ENCODE measurements around the gene GOLGA8S. TPM values are rescaled to one million over a fixed set of nuclear protein-coding genes. Genes with fewer than 3 reads are reported as not detected.
"Not testable (repeated sequence)": the region's sequence is repeated elsewhere in the genome, so short reads cannot be mapped to it uniquely, and the experiment has no call there.

The GOLGA8S gene
- total RNA-seq, 1 donor from 2014 or later: not detected

DNA sequence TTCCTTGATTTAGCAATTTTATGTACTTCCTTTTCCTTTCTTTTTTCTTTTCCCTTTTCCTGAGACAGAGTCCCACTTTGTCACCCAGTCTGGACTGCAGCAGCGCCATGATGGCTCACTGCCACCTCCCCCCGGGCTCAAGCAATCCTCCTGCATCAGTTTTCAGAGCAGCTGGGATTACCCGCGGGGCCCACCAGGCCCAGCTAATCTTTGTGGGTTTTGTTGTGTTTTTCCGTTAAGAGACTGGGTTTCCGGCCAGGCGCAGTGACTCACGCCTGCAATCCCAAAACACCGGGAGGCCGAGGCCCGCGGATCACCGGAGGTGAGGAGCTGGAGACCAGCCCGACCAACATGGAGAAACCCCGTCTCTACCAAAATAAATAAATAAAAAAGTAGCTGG is 17.7 kb downstream of the GOLGA8S start:
- H3K4me1 Mint-ChIP-seq (ENCODE audit: low read depth, unreplicated experiment): peaks cover 3% of the 10 kb centered on the region
- H3K4me3 Mint-ChIP-seq (ENCODE audit: unreplicated experiment): no peak overlapping the region

DNA sequence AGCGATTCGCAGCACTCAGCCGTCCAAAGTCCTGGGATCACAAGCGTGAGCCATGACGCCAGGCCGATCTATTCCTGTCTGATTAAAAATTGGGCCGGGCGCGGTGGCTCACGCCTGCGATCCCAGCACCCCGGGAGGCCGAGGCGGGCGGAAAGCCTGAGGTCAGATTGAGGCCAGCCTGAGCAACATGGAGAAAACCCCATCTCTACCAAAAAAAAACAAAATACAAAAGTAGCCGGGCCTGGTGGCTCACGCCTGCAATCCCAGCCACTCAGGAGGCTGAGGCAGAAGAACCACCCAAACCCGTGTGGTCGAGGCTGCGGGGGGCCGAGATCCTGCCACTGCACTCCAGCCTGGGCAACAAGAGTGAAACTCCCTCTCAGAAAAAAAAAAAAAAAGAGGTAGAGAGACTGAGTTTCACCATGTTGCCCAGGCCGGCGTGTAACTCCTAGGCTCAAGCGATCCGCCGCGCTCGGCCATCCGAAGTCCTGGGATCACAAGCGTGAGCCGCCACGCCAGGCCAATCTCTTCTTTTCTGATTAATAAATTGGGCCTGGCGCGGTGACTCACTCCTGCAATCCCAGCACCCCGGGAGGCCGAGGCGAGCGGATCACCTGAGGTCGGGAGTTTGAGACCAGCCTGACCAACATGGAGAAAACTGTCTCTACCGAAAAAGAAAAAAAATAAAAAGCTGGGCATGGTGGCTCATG is 18.5 kb downstream of the GOLGA8S start:
- H3K27me3 Mint-ChIP-seq (ENCODE audit: unreplicated experiment); H3K4me3 Mint-ChIP-seq (ENCODE audit: unreplicated experiment); H3K9me3 Mint-ChIP-seq (ENCODE audit: unreplicated experiment); H3K36me3 Mint-ChIP-seq (ENCODE audit: unreplicated experiment); H3K27ac Mint-ChIP-seq (ENCODE audit: unreplicated experiment); DNase-seq; H3K4me1 Mint-ChIP-seq (ENCODE audit: low read depth, unreplicated experiment): not testable (repeated sequence)

More for the DNA sequence above, 17.7 kb downstream of the GOLGA8S start:
- no peak for DNase-seq
- Mint-ChIP-seq H3K36me3 (ENCODE audit: unreplicated experiment) (no peaks in the 10 kb centered on the region), H3K27ac (ENCODE audit: unreplicated experiment) (peak overlapping the region; percentile 64), H3K9me3 (ENCODE audit: unreplicated experiment) (peaks cover 2% of the 10 kb centered on the region), H3K27me3 (ENCODE audit: unreplicated experiment) (no peaks in the 10 kb centered on the region)
- TF ChIP-seq, protein P1, sequence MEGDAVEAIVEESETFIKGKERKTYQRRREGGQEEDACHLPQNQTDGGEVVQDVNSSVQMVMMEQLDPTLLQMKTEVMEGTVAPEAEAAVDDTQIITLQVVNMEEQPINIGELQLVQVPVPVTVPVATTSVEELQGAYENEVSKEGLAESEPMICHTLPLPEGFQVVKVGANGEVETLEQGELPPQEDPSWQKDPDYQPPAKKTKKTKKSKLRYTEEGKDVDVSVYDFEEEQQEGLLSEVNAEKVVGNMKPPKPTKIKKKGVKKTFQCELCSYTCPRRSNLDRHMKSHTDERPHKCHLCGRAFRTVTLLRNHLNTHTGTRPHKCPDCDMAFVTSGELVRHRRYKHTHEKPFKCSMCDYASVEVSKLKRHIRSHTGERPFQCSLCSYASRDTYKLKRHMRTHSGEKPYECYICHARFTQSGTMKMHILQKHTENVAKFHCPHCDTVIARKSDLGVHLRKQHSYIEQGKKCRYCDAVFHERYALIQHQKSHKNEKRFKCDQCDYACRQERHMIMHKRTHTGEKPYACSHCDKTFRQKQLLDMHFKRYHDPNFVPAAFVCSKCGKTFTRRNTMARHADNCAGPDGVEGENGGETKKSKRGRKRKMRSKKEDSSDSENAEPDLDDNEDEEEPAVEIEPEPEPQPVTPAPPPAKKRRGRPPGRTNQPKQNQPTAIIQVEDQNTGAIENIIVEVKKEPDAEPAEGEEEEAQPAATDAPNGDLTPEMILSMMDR (IDR thresholded peaks at IDR 0.05; ENCODE audit: partially characterized antibody, unreplicated experiment): no peak

DNA sequence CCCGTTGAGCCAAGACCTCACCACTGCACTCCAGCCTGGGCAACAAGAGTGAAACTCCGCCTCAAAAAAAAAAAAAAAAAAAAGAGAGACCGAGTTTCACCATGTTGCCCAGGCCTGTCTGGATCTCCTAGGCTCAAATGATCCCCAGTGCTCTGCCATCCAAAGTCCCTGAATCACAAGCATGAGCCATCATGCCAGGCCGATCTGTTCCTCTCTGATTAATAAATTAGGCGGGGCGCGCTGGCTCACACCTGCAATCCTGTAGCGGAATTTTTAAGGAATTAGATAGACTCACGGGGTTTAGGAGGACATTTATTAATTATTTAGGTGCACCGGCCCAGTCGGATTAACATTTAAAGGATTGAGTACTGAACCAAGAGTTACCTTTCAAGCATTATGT is 19.7 kb downstream of the GOLGA8S start:
- not testable (repeated sequence) for H3K27me3 Mint-ChIP-seq (ENCODE audit: unreplicated experiment); H3K4me1 Mint-ChIP-seq (ENCODE audit: low read depth, unreplicated experiment); H3K4me3 Mint-ChIP-seq (ENCODE audit: unreplicated experiment); DNase-seq; H3K36me3 Mint-ChIP-seq (ENCODE audit: unreplicated experiment); H3K9me3 Mint-ChIP-seq (ENCODE audit: unreplicated experiment); H3K27ac Mint-ChIP-seq (ENCODE audit: unreplicated experiment)

DNA sequence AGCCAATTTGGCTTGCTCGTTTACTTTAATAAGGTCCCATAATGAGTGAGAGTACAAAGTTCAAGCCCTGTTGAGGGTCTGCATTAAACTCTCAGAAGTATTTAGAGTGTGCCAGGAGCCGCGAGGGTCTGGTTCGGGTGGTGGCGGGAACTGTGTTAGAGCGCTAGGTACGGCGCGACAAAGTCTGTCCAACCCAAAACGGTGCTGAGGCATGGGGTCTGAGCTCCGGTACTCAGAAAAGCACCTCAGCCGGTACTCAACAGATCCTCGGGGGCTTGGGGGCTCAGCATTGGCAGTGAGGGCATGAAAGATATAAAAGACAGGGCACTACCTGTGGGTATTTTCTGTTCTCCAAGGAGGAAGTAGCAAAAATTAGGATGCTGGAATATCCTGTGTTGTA is 24.4 kb downstream of the GOLGA8S start:
- H3K36me3 Mint-ChIP-seq (ENCODE audit: unreplicated experiment); H3K4me3 Mint-ChIP-seq (ENCODE audit: unreplicated experiment); DNase-seq; H3K4me1 Mint-ChIP-seq (ENCODE audit: low read depth, unreplicated experiment); H3K27ac Mint-ChIP-seq (ENCODE audit: unreplicated experiment); H3K27me3 Mint-ChIP-seq (ENCODE audit: unreplicated experiment); H3K9me3 Mint-ChIP-seq (ENCODE audit: unreplicated experiment): not testable (repeated sequence)

DNA sequence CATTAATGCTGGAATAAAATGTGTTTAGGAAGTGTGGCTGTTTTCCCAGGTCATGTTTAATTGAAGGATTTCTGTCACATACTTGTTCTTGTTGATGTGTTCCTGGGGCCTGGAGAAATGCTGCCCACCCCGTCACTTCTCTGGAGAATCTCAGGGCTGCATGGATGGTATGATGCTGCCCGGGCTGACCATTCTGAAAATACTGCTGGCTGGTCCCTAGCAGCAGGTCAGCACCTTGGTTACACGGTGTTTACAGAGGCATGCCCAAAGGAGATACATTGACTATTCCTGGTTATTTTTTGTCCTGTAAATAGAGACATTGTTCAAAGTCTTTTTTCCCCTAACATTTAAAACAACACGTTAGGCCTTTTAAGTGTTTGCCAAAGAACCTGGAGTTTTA is 26.2 kb downstream of the GOLGA8S start:
- H3K4me1 Mint-ChIP-seq (ENCODE audit: low read depth, unreplicated experiment); H3K36me3 Mint-ChIP-seq (ENCODE audit: unreplicated experiment); DNase-seq; H3K9me3 Mint-ChIP-seq (ENCODE audit: unreplicated experiment); H3K4me3 Mint-ChIP-seq (ENCODE audit: unreplicated experiment); H3K27ac Mint-ChIP-seq (ENCODE audit: unreplicated experiment); H3K27me3 Mint-ChIP-seq (ENCODE audit: unreplicated experiment): not testable (repeated sequence)

DNA sequence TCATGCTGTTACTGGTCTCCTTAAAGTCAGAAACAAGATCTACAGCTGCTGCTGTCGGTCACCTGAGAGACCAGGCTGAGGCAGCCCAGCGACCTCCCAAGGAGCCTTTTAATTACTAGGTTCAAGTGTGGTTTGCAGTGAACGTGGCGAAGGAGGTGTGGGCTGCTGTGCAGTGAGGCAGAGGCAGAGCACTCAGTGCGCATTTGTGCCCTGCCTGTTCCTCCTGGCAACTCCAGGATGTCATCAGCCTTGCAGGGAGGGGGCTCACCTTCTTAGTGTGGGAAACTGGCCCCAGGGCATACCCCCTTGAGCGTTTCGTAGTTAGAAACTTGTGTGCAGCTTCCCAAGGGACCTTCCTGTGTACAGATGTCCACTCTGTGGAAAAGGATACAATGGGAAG is 26.6 kb downstream of the GOLGA8S start:
- not testable (repeated sequence) for DNase-seq; H3K4me3 Mint-ChIP-seq (ENCODE audit: unreplicated experiment); H3K27ac Mint-ChIP-seq (ENCODE audit: unreplicated experiment); H3K27me3 Mint-ChIP-seq (ENCODE audit: unreplicated experiment); H3K36me3 Mint-ChIP-seq (ENCODE audit: unreplicated experiment); H3K9me3 Mint-ChIP-seq (ENCODE audit: unreplicated experiment); H3K4me1 Mint-ChIP-seq (ENCODE audit: low read depth, unreplicated experiment)

DNA sequence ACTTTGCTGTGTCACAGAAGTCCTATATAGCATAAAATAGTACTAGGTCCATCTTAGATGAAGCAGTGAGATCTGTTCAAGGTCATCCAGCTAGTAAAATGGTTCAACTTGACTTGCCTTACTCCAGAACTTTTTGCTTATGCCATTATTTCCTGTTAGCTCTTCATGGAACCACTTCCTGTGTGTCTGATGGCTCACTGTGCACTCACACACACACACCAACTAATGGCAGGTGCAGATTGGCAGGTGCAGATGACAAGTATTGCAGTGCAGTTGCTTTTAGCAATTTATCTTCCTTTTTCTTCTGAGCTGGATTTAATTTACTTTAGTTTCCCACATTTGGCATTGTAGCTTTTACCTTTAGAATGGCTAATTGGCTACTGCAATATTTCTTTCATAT is 29.8 kb downstream of the GOLGA8S start:
- DNase-seq: no peak
- Mint-ChIP-seq H3K36me3 (ENCODE audit: unreplicated experiment) (no peaks in the 10 kb centered on the region), H3K27me3 (ENCODE audit: unreplicated experiment) (peaks cover 4% of the 10 kb centered on the region), H3K4me1 (ENCODE audit: low read depth, unreplicated experiment) (peaks cover 4% of the 10 kb centered on the region), H3K9me3 (ENCODE audit: unreplicated experiment) (peaks cover 2% of the 10 kb centered on the region), H3K27ac (ENCODE audit: unreplicated experiment) (no peak overlapping the region), H3K4me3 (ENCODE audit: unreplicated experiment) (no peak overlapping the region)
- TF ChIP-seq, protein P1 (IDR thresholded peaks at IDR 0.05; ENCODE audit: partially characterized antibody, unreplicated experiment): no peak

Measured in glutamatergic neuron (in vitro differentiated cells).